ENCODE results near the gene MLH3.
A peak's percentile ranks its signal among the peaks of the same experiment; 100 is the strongest.

The MLH3 gene

DNA sequence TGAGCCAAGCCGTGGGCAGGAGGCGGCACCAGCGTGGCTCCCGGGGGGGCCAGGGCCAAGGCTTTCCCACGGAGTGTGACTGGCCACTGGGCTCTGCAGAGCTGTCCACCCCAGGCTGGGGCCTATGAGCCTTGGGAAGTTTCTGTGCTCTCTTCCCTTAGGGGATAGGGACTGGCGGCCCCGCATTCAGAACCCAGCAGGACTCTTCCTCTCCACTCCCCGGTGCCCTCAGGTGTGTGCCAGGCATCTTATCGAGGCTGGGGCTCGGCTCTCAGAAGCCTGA is 66.3 kb downstream of the MLH3 start:
- no peak for DNase-seq (ENCODE audit: low read depth in 3 of 3)

DNA sequence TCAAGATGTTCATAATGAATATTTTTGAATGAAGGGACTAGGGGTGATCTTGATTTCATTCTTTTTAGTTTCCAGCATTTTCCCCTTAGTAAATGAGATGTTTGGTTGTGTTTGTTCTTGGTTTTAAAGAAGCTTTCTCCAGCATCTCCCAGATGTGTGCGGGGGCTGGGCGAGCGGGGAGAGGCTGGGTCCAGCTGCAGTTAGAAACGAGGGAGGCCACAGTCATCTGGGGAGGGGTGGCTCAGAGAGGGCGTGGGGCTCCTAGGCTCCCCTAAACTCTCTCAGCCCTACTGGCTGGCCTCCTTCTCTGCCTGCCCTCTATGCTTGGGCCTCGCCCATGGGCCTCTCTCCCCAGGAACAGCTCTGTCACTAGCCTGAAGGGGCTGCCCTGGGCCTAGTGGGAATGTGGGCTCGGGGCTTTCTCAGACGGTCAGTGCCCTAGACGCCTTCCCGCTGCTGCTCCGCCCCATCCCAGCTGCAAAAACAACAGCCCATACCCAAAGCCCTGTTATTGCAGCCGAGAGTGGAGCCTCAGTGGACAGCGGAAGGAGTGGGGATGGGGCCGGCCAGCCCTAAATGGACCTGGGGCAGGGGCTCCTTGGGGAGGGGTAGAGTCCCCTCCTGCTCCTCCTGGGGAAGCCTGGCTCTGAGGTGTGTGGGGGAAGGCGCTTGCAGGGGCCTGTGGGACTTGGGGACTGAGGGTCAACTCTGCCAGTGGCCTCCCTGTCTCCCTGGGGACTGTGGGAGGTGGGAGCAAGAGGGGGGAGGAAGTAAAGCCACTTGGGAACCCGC is 66.8 kb downstream of the MLH3 start:
- no peak for DNase-seq (ENCODE audit: low read depth in 3 of 3)

DNA sequence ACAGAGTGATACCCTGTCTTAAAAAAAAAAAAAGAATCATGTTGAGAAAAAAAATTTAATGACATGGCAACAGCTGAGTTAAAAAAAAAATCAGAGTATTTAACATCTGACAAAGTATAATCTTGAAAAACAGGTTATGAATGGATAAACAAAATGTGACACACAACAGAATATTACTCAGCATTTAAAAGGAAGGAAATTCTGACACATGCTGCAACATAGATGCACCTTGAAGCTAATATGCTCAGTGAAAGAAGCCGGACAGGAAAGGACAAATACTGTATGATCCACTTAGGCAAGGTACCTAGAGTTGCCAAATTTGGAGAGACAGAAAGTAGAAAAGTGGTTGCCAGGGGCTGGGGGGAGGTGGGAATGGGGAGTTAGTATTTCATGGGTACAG is 67.9 kb downstream of the MLH3 start:
- DNase-seq (ENCODE audit: low read depth in 3 of 3): no peak

DNA sequence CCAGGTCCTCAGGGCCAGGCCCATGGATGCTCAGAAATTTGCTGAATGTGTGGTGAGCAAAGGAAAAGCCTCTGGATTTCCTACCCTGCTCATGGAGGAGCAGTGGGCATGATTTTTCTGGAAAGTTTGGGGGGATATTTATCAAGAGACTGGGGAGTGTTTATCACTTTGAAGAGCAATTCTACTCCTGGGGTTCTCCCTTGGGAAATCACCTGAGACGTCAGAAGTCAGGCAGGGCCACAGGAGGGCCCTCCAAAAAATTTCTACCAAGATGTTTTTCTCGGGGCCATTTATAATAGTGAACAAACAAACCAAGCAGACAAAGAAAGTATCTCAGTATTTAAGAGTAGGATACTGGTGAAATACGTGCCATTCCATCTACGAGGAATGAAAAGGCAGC is 68.6 kb downstream of the MLH3 start:
- no peak for DNase-seq (ENCODE audit: low read depth in 3 of 3)

DNA sequence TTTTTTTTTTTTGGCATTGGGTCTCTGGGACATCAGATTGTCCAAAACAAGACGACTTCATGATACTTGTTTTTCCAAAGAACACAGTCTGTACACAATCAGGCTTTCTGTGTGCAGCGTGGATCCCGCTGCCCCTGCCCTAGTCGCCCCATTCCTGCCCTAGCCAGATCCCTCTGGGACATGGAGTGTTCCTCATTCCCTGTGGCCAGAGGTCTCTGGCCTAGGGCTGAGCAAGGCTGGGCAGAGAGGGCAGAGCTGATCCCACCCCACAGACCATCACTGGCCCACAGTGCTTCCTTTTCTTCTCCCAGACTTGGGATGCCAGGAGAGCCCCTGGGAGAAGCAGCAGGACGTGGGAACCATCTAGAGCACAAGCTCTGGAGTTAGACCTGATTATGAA is 69.4 kb downstream of the MLH3 start:
- DNase-seq (ENCODE audit: low read depth in 3 of 3): no peak

DNA sequence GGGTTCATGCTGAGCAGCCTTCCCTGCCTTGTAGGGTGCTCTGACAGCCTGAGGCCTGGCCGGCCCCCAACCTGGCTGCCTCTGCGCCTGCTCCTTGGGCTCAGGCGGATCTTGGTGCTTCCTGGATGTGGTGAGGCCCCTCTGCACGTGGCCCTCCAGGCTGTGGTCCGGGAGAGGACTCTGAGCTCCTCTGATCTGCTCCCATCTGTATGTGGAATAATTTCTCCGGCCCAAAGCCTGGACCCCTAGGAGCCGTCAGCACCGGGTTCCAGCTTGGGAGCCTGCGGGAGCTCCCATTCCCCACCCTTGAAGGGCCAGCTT is 69.8 kb downstream of the MLH3 start:
- DNase-seq (ENCODE audit: low read depth in 3 of 3): no peak

DNA sequence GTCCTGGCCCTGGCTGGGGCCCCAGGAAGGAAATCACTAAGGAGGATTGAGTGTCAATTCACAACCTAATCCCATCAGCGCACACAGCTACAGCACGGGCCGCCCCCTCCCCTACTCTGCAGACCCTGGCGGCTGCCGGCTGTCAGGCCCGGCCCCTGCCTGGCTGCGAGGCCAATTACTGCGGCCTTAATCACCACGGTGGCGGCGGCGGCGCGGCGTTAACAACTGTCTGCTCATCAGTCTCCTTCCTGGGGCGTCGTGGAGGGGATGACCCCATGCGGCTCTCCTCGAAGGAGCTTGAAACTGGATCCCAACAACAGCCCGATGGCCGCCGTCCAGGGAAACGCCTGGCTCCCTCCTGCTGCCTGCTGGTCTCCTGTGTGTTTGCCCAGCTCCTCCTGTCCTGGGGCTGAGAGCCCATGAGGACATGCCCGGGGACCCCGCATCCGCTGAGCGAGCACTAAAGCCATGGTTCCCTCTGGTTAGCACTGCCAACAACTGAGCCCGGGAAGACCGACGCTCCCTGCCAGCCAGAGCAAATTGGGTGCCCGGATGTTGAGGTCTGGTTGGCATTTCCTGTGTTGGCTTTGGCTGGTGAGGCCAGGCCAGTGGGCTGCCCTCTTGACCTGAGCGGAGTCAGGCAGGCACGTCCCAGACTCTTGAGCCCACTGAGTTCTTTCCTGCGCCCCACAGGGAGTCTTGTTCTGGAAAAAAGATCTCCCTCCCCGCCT is 70.4 kb downstream of the MLH3 start:
- DNase-seq (ENCODE audit: low read depth in 3 of 3): no peak

DNA sequence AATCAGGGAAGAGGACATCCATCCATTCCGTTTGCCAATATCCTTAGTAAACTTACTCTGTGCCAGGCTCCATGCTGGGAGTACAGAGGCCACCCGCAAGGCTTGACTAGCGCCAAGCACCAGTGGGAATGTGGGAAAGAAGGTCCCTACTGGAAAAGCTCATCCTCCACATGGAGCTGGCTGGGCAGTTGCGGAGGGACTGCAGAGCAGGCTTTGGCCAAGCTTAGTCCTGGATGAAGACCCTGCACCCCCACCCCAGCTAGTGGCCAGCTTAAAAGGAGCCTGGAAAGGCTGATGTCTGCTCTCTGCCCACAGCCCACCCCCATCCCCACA is 70.9 kb downstream of the MLH3 start:
- DNase-seq (ENCODE audit: low read depth in 3 of 3): no peak

DNA sequence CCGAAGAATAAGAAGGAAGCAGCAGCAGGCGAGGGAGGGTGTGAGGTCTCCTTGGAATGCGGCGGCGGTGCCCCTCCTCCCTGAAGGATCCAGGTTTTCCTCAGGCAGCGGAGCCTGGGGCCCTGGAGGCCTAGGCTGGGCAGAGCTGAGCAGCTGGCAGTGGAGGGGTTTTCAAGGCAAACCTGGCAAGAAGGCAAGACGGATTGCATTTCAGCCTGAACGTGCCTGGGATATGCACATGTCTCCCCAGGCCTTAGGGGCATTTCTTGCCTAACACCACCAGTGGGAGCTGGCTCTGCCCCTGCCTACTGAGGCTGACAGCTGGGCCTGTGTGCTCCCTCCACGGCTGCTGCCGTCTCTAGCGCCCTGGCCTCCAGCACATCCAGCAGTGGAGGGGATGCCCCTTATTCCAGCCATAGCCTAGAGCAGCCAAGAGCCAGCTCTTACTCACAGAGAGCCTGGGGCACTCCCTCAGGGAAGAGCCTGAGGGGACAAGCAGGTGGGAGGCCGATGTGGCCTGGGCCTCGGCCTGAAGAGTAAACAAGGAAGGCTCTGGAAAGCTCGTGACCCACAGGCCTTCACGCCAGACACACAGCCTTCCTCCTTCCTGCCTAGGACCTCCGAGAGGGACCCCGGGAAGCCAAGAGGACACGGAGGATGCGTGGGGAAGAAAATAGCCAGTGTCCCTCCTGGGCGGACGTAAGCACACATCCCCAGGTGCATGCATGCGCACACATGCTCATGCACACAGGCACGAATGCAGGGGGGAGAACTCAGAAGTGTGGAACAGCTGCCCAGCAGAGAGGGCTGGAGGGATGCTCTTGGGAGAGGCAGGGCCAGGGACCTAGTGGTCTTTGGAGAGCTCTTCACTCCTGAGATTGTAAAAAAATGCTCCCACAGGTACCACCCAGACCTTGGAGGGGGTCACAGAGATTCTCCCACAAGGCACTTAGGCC is 71.5 kb downstream of the MLH3 start:
- no peak for DNase-seq (ENCODE audit: low read depth in 3 of 3)

DNA sequence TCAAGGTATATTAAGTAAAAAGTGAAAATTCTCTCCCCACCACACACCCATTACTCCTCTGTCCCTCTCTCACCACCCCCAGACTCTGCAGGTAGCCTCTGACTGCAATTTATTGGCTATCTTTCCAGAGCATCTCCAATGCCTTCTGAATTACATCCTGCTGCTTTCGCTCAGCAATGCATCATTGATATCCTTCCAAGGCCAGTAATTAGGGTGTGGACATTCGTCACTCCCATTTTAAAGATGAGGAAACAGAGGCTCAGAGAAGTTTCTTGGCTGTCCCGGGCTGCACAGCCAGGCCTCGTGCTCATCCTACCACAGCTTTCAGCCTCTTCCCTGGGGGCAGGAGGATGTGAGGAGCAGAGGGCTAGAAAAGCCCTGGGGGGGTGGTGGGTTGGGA is 72.2 kb downstream of the MLH3 start:
- DNase-seq (ENCODE audit: low read depth in 3 of 3): no peak

DNA sequence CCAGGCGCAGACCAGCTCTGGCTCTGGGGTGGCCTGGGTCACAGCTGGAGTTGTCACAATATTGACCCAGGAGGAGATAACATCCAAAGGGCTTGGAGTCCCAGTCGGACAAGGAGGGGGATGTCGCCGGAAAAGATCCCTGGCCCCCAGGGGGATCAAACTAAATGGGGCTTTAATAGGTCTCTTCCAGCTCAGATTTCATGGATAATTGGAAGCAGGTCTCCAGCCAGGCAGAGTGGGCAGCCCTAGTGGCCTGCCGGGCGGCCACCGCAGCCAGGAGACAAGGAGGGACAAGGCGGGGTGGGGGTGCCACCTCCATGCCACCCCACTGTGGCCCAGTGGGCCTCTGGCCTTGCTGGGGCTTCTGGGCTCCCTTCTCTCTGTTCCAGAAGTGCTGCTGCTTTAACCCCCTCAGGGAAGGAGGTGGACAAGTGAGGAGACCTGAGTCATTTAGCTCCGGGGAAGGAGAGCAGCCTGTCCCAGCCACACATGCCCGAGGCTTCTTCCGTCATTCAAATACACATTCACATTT is 72.8 kb downstream of the MLH3 start:
- no peak for DNase-seq (ENCODE audit: low read depth in 3 of 3)

DNA sequence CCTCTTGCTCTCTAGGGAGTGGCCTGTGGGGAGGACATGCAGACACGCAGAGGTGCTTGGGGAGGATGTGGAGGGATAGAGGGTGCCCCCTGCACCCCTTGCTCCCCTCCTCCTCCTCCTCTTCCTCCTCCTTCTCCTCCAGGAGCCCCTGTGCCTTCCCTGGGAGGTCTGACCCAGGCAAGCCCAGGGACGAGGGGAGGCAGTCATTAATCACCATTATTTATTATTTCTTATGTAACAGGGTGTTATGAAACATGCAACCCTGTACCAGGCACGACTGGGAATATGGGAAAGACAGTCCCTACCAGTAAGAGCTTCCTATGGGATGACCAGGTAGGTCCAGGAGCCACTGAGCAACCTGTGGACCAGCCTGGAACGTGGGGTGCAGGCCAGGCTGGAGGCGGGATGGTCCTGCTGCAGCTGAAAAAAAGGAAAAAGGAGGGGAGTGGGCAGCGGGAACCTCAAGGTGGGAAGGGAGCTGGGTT is 73.3 kb downstream of the MLH3 start:
- no peak for DNase-seq (ENCODE audit: low read depth in 3 of 3)

DNA sequence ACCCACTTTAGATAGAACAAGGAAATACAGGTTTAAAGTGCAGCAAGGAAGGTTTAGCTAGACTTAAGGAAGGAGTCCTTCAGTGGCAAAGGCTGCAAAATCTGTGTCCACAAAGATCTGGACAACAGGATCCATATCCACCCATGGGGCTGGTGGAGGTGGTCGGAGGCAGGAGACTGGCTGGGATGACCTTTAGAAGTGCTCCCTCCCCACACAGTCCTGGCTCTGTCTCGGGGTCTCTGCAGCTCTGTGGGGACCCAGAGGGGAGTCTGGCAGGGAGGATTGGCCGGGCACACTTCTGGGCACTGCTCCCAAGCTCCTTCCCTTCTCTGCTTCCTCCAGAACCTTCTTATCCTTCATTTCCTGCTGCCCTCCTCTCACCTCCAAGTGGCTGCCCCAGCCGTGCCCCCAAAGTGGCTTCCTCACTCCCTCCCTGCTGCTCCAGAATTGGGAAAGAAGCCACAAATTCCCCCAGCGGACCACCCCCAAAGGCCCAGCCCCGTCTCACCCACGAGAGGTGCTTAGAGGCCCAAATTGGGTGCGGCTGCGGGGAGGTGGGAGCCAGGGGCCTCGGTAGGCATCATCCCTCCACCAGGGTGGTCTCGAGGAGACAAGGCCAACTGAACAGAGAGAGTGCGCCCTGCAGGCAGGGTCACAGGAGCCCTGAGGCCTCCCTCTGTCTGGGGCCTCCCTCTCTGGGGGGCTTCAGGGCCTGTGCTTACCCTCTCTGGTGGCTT is 73.9 kb downstream of the MLH3 start:
- DNase-seq (ENCODE audit: low read depth in 3 of 3): no peak

DNA sequence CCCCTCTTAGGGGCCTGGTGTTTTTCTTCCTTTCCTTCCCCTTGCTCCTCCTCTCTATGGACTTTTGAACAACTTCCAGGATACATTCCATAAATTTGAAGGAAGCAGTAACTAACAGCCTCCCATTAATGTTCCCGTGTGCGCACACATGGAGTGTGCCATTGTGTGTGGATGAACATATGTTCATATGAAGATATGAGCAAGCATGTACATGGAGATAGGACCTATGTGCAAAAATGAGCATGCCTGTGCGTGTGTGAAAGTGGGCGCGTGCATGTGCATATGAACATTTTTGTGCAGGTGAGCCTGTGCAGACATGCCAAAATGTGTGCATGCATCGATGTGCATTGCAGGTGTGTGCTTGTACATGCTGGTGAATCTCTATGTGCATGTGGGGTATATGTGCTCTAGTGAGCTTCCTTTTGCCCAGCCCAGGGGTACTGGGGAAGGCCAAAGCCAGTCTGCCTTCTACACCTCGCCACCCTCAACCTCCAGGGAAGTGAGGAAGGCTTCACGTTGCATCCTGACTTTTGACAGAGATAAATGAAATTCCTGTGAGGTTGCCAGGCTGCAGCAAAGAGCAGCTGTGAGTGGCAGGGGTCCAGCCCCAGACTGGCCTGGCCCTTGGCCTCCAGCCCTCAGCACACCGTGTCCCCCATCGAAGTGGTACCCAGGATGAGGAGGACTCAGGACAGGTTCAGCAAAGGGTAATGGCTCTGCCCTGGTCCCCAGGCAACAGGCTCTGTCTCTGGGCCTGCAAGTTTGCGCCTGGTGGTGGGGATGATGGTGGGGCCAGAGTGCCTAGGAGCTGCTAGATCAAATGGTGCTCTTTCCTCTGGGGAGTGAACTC is 74.8 kb downstream of the MLH3 start:
- DNase-seq (ENCODE audit: low read depth in 3 of 3): no peak

DNA sequence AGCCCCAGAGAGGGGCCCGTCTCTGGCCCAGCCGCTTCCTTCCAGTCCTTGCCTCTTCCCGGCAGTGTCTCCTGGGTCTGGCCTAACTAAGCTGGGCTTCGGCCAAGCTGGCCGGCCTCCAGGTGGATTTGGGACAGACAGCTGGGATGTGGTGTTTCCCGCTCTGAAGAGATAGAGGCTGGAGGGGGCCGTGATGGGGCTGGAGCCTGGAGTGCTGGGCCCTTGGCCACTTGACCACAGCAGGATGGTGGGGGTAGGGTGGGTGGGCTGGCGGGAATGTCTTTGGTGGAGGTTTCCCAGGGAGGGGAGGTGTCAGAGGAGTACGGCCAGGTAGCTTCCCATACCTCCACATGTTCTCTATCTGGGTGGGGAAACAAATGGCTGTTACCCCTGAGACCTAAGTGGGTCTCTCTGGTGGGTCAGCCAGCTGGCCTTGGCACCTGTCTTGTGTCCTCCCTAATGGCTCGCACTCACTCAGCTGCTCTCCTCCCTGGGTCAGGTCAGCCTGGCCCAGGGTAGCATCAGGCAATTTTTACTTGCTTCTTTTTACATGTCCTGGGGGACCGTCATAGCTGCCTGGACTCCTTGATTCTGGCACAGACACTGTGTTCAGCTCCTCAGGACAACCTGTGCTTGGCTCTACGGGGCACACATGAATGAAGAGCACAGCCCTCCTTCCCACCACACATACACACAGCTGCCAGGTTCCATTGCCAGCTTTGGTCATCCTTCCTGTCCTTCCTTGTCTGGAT is 76.0 kb downstream of the MLH3 start:
- DNase-seq (ENCODE audit: low read depth in 3 of 3): no peak

DNA sequence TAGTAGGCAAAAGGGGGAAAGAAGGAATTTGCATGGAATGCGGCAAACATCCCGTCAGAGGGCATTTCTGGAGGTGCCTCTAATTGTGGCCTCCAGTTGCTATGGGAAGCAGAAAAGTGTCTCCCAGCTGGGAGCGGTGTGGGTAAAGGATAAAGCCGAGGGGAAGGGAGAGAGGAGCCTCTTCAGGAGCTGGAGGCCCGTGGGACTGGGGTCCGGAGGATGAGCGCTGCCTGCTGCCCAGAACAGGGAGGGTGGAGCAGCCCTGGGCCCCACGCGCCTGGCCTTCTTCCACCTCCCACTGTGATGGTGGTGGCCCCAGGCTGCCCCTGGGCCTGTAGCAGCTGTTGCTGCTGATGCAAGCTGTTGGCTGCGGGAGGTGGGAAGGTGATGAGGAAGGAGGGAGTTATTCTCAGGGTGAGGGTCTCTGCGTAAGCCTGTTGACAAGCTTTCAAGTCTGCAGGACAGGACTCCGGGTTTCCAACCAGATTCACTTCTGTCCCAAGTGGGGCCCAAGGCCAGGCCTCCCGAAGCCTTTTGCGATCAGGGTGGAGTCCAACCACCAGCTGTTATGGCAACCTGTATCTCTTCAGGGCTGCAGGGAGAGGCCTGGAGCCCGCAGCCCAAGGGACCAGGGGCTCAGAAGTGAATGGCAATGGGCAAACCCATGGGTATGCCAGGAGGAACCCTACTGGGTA is 76.8 kb downstream of the MLH3 start:
- no peak for DNase-seq (ENCODE audit: low read depth in 3 of 3)

DNA sequence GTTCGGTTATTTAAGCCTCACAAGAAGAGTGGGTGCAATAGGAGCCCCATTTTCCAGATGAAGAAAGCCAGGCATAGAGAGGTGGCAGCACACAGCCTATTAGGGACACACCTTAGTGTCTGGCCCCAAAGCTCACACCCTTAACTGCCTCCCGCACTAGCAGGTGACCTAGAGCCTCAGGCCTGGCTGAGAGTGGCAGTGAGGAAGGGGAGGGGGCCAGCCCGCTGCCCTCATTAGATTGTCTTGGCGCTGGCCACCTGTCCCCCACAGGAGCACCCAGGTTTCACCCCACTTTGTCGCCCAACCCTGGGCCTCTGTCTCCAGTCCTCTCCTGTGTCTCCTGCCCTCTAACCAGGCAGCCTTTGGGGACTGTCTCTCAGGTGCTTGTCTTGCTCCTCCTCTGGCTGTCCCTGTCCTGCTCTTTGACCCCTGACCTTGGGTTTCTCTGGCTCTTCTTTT is 77.3 kb downstream of the MLH3 start:
- no peak for DNase-seq (ENCODE audit: low read depth in 3 of 3)

DNA sequence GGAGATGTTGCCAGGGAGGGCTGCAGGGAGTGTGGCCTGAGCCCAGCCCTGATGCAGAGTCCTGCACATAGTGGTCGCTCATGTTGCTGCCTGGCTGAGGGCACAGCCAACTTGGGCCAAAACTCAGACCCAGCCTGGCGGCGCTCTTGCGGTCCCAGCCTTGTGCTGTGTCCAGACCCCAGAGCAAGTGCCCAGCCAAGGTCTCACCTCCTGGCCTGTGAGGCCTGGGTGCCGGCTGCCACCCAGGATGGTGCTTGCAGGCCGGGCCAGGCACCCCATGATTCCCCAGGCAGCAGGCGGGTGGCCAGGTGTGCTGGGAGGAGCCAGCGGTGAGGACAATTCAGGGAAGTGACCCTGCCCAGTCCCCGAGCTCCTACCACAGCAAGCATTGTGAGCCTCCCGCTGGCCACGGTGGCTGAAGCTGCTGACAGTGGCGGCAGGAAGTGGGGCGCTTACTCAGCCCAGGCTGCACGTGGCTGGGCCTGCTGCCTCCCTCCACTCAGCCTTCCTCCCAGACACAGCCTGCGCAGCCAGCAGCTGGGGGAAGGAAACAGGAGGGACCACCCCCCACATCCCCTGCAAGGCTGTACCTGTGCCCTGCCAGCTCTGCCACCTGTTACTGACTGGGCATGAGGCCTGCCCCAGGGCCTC is 78.1 kb downstream of the MLH3 start:
- DNase-seq (ENCODE audit: low read depth in 3 of 3): peak in 1 of 3 donors; percentile 11

DNA sequence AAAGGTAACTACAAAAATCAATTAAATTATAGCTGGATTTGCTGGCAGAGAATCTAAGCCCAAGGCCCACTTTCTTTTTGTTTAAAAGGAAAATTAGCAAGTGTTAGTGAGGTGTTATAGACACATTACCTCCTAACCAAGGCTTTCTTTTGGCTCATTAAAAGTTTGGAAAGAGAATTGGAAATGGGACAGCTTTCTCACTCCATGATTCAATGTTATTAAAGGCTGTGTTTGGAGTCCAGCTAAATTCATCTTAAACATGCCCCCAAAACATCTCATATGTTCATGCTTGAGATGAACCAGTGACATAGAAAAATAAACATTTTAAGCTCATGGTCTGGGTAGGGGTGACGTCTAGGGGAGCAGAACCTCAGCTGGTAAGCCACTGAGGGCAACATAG is 82.5 kb downstream of the MLH3 start:
- DNase-seq (ENCODE audit: low read depth in 3 of 3): no peak

All from stimulated activated CD4-positive, alpha-beta T cell treated with anti-CD3 and anti-CD28 coated beads, TNF-alpha, amount 100 ng/mL, for 48 hours (primary cell).